Adipose tissue (tissue), 3 donors: ENCODE data around the gene NPAT. TPM values are rescaled to one million over a fixed set of nuclear protein-coding genes. Genes with fewer than 3 reads are reported as not detected.

Source experiments
- H3K27ac ChIP-seq: one replicate; pipeline ENCODE4 v1.5.1; 2013; ENCODE audit warnings: low read depth, low read length
- WGBS, 3 donors: extraction: QIAGEN DNeasy Blood & Tissue Kit; methylation state at CpG; one replicate each; pipeline ENCODE4 v1.1.7; 2013; 5-methylcytosine and 5-hydroxymethylcytosine counted together
- polyA plus RNA-seq, 3 donors: library from polyadenylated mRNA; stranded (reverse); fragments of 200-250 nt; gene quantifications; one replicate each; pipeline ENCODE4 v1.2.3, GENCODE V29; 2013
- donor health status: healthy with polysubstance abuse.
- donor health status: Bipolar disorder and iron deficiency.
- donor health status: healthy.

Gene NPAT
- polyA plus RNA-seq, 3 donors, result 1.7 to 2.9 (median 2.5) TPM

DNA sequence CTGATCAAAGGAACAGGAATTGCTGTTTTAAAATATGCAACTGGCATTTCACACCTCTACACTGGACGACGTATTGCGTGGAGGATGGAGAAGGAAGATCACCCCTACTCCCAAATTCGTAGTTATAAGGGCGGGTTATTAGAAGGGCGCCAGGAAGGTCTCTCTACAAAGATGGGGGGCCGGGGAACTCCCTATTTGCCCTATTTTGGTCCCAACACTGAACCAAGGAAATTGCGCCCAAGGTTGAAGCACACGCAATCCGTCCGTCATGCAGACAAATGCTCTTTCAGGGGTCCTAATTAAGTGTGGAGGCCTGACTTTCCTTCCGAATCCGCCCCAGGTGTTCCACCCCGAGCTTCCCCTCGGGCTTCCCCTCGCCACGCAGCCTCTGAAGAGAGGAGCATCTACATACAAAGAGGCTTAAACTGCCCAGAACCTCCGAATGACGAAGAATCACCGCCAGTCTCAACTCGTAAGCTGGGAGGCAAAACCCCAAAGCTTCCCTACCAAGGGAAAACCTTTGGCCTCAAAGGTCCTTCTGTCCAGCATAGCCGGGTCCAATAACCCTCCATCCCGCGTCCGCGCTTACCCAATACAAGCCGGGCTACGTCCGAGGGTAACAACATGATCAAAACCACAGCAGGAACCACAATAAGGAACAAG, 396 bp downstream of the NPAT start:
- H3K27ac ChIP-seq, result peak overlapping the region; percentile 21
- 0 to 1% (median 0%) methylated on average over 29 of the region's 29 CpGs for whole genome bisulfite sequencing, 3 donors

DNA sequence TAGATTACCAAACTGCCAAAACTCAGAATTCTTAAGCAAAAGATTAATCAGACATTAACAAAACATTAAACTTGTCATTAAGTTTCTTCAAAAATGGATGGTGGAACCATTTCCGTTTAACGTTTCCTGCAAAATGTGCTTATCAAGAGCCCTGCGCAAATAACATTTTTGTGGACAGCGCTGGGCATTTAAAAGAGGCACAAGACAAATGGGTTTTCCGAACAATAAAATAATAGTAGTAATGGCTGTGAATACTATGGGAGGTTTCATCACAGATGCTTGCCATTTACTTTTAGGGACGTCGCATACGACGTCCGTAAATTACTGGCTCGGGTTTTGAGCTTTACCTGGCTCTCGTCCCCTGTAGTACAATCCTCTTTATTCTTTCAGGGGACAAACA, 1.1 kb downstream of the NPAT start:
- H3K27ac ChIP-seq, result no peak overlapping the region
- WGBS, 3 donors, result 1 to 2% (median 1%) methylated on average over 12 of the region's 12 CpGs

DNA sequence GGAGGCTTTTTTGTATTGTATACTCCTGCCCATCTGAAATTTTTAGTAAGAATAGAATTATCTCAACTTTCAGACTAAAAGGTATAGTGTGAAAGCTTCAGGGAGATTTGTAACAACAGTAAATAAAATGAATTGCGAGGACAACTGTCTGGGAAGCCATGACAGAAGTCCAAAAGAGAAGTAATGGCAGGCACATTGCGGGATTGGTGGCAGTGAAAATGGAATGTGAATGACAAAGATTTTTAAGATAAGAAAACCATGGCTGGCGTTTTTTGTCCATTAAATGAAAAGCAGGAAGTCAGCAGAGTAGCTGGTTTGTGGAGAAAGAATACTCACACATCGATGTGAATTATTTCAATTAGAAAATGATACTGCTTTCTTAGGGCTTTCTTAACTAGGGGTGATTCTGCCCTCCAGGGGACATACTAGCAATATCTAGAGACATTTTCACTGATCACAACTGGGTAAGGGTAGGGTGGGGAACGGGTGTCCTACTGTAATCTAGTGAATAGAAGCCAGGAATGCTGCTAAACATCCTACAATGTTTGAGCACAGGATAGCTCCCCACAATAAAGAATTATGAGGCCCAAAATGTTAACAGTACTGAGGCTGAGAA, 1.6 kb downstream of the NPAT start:
- 32 to 42% (median 35%) methylated on average over 5 of the region's 5 CpGs for WGBS, 3 donors
- H3K27ac ChIP-seq, result no peak overlapping the region

DNA sequence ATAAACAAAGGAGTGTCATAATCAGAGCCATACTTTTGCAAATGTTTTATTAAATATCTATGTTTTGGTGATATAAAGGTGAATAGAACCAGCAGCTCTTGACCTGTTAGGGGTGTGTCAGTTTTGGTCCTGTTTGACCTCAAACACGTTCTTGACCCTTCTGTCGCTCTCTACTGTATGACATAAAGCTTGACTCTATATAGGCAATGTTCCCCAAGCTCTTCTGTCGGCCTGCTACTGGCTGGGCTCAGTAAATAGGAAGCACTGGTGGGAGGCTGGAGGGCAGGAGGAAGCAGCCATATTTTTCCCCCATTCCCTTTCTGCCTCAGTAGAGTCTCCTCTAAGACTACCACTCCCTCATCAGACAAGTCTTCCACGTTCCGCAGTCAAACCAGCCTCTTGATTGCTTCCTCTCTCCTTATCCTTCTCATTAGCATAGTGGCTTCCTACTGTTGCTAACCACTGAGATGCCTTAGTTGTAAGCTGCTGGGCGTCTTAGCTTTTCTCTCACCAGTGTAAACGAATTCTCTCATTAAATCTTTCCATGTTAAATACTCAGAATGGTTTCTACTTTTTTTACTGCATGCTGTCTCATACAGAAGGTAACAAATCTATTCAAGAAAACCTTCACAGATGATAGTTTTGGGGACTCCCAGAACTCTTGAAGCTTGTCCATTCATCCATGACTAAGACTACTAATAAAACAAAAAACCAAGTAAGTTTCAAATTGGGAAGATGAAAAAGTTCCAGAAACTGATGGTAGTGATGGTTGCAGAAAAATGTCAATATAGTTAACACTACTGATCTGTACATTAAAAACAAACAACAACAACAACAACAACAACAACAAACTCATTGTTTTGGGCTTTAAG, 3.3 kb downstream of the NPAT start:
- WGBS, 3 donors, result 74 to 81% (median 74%) methylated on average over 7 of the region's 7 CpGs
- H3K27ac ChIP-seq, result no peak overlapping the region

DNA sequence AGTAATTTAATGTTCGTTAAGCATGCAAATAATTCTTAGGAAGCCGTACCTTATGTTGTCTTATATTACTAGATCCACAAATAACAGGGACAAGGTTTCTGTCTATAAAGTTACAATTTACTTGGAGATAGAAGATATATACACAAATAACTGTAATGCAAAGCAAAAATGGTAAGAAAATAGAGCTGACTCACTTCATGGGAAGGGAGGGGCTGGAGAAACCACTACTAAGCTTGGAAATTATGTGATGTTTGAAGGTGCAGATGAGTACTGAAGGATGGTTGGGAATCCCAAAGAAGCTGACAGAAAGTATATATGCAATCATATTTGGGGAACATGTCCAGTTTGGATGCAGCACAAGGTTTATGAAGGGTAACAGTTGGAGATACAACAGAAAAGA, 4.0 kb downstream of the NPAT start:
- H3K27ac ChIP-seq, result no peak overlapping the region
- WGBS, 3 donors, result 44 to 89% (median 72%) methylated on average over 2 of the region's 2 CpGs

DNA sequence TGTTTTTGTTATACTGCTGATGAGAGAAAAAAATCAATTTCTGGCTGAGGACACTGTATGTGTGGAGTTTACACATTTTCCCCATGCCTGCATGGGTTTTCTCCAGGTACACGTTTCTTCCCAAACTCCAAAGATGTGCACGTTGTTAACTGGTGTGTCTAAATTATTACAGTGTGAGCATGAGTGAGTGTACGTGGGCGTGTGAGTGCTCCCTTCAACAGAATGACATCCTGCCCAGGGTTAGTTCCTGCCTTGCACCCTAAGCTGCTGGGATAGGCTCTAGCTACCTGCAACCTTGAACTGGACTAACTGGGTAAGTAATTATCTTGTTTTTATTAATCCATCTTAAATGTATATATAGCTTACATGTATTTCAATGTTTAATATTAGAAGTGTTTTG, 5.5 kb downstream of the NPAT start:
- no peak overlapping the region for H3K27ac ChIP-seq
- 44 to 71% (median 67%) methylated on average over 4 of the region's 4 CpGs for WGBS, 3 donors

DNA sequence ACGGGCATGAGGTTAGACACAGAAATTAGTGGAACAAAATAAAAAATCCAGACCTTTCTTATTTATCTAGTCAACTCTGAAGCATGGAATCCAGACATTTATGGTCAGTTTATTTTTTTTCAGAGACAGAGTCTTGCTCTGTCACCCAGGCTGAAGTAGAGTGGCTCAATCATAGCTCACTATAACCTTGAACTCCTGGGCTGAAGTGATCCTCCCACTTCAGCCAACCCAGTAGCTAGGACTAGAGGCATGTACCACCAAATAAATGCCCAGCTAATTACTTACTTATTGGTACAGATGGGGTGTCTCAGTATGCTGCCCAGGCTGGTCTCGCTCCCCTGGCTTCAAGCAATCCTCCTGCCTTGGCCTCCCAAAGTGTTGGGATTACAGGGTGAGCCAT, 8.7 kb downstream of the NPAT start:
- WGBS, 3 donors, result 48 to 95% (median 89%) methylated on average over 2 of the region's 2 CpGs
- no peak overlapping the region for H3K27ac ChIP-seq

DNA sequence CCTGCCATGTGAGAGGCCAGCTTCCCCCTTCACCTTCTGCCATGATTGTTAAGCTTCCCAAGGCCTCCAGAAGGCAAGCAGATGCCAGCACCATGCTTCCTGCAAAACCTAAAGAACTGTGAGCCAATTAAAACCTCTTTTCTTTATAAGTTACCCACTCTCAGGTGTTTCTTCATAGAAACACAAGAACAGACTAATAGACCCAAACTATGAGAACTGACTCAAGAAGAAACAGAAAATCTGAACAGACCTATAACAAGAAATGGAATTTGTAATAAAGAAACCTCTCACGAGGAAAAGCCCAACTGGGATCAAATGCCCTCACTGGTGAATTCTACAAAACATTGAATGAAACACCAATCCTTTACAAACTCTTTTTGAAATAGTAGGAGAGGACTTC, 12.0 kb downstream of the NPAT start:
- WGBS, 3 donors, result 91 to 100% (median 95%) methylated on average over 1 of the region's 1 CpG
- no peak overlapping the region for H3K27ac ChIP-seq

DNA sequence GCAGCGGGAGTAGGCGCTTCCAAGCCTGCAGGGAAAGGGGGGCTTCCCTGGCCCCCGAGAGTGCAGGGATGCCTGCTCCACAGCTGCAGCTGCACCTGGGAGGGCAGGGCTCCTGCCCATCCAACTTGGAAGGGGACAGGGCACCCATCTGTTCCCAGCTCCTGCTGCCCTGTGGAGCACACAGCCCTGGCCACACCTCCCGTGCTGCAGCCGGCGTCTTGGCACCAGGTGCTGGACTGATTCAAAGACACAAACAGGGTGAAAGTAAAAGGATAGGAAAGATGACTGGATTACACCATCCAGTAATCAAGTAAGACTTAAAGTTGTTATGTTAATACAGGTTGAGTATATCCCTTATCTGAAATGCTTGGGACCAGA, 14.8 kb downstream of the NPAT start:
- 95 to 100% (median 98%) methylated on average over 6 of the region's 6 CpGs for WGBS, 3 donors
- no peak overlapping the region for H3K27ac ChIP-seq

DNA sequence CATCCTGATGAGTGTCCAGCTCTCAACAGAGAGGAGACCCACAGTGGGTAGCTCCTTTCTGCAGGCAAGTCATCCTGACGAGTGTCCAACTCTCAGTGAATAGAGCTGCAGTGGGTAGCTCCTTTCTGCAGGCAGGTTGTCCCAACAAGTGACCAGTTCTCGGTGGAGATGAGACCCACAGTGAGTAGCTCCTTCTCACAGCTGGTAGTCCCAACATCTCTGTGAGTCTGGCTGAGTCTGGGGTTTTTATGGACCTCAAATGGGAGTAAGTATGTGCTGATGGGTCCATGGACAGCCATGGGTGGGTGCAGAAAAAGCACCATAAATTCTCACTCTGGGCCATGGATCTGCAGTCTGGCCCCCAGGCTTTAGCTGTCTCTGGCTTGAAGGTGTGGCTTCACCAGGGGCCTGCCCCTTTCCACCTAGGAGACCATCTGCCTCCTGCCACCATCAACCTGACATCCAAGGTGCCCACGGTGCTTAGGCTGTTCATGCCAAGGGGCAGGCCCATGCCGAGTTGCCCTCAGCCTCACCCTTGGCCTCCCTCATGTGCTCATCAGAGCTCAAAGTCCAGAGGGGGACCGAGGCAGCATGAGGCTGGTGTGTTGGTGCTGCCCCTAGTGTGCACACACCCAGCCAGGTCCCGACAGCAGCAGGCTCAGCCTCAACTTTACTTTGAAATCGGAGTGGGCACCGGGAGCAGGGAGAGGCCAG, 15.3 kb downstream of the NPAT start:
- H3K27ac ChIP-seq, result no peak overlapping the region
- WGBS, 3 donors, result 86 to 97% (median 92%) methylated on average over 8 of the region's 8 CpGs

DNA sequence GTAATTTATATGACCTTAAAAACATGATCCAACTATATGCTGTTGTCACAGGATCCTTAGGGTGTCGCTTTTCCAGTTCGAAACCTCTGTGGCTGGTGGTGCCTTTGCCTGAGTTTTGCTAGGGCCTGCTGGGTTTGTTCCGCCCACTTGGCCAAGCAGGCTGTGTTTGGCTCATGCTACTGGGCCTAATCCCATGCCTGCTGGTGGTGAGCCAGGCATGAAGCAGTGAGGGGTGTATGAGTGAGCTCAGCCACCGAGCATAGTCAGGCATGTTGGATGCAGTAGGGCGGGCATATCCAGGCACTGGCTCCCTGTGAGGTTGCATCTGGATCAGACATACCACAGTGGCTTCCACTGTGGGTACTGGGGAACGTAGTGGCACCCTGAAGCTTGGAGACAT, 16.3 kb downstream of the NPAT start:
- no peak overlapping the region for H3K27ac ChIP-seq
- 93 to 99% (median 97%) methylated on average over 6 of the region's 6 CpGs for WGBS, 3 donors

DNA sequence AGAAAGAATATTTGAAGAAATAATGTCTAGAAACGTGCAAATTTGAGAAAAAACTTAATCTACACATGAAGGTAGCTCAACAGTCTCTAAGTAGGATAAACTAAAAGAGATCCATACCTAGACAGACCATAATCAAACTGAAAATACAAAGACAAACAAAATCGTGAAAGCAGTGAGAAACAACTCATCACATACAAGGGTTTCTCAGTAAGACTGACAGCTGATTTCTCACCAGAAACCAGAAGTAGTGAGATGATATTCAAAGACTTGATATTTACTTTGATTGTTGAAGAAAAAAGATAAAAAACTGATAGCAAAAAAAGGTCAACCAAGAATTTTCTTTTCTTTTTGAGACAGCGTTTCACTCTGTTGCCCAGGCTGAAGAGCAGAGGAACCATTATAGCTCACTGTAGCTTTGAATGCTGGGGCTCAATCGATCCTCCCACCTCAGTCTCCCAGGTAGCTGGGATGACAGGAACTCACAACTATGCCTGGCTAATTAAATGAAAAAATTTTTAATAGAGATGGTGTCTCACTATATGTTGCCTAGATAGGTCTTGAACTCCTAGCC, 17.4 kb downstream of the NPAT start:
- WGBS, 3 donors, result 94 to 96% (median 96%) methylated on average over 4 of the region's 4 CpGs
- no peak overlapping the region for H3K27ac ChIP-seq

DNA sequence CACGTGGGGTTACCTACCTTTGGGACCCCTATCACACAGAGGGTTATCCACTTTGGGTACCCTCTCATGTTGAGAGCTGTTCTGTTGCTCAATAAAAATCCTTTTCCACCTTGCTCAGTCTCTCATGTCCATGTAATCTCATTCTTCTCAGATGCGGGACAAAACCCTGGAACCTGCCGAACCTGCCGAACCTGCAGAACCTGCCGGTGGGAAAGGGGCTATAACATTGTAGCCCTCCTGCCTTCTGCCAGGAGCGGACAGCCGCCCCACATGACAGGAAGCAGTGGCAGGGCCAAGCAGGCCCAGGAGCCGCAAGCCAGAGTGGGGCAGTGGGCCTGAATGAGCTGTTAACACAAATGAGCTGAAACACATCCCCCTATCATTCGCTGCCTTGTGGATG, 18.1 kb downstream of the NPAT start:
- H3K27ac ChIP-seq, result no peak overlapping the region
- WGBS, 3 donors, result 94 to 97% (median 95%) methylated on average over 9 of the region's 9 CpGs

DNA sequence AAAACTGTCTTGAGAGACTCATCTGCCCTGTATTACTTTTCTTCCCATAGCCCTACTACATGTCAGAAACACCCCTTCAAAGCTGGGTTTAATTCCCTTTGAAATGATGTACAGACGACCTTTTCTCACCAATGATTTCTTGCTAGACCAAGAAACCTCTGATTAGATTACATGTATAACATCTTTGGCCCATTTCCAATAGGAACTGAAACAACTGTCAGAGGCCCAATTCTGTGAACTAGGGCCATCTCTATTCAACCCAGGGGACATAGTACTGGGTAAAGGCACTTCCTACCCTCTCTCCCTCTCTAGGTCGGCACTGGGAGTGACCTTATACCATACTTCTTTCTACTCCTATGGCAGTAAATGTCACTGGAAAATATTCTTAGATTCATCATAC, 19.4 kb downstream of the NPAT start:
- H3K27ac ChIP-seq, result no peak overlapping the region
- WGBS, 3 donors, result 77 to 86% (median 84%) methylated on average over 2 of the region's 2 CpGs

DNA sequence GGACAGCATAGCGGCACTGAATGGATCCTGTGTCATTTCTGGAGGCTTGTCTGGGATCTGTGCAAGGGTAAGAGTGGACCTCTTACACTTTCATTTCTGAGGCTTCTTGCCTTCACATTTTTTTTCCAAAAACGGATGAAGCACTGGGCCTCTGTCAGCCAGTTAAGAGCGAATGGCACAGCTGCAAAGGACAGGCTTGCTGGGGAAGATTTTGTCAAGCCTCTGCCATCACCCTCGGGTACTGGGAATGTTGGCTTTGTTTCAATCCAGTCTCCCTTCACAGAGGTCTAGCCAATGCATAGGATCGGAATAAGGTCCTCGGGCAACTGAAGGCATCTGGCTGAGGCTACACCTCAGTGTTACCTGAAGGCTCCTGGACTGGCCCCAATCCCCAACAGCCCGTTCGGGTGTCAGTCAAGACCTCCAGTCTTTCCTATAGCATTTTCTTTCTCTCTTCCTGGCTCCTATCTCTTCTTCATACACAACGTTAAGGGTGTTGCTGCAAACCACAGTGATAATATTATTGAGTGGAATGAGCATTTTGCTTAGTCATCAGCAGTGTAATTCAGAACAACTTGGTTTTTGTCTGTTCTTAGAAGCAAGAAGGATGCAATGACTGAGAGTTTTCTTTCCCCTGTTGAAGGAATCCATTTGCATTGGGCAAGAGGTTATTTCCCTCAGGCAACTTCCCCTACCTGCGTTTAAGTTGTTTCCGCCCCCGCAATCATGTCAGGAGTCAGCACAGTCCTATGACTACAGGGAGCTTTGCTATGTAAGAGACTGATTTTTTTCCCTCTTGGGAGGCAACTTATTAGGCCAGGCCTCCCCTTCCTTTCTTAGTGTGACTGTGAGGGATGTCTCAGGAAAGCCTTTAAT, 22.8 kb downstream of the NPAT start:
- H3K27ac ChIP-seq, result no peak overlapping the region
- 73 to 89% (median 76%) methylated on average over 12 of the region's 12 CpGs for WGBS, 3 donors

DNA sequence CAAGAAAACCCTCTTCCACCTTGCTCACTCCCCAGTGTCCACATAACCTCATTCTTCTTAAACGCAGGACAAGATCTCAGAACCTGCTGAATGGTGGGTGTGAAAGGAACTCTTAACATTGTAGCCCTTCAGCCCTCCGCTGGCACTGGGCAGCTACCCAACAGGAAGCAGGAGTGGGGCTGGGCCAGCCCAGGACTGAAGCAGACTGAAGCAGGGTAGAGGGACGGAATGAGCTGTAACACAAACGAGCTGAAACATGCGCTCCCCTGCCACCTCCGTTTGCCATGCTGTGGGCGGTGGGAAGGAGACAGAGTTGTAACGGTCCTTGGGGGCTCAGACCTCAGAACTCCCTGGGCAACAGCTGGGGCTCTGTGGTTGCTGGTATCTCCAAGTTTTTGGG, 23.6 kb downstream of the NPAT start:
- WGBS, 3 donors, result 78 to 91% (median 87%) methylated on average over 8 of the region's 8 CpGs
- no peak overlapping the region for H3K27ac ChIP-seq

DNA sequence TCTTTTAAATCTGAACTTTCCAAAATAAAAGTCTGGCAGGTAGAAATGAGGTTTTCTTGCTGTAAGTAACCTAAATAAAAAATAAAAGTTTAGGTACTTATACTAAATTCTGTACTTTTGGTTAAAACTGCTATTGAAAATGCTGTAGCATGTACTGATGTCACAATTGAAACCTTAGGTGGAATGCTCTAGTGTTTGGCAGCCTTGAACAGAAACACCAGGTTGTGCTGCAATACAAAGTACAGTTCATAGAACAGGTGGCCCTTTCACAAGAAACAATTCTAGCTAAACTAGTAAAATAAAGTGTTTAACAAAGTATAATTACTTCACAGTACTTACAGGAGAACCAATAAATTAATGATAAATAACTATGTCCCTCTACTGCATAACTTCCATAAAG, 25.1 kb downstream of the NPAT start:
- H3K27ac ChIP-seq, result no peak overlapping the region

DNA sequence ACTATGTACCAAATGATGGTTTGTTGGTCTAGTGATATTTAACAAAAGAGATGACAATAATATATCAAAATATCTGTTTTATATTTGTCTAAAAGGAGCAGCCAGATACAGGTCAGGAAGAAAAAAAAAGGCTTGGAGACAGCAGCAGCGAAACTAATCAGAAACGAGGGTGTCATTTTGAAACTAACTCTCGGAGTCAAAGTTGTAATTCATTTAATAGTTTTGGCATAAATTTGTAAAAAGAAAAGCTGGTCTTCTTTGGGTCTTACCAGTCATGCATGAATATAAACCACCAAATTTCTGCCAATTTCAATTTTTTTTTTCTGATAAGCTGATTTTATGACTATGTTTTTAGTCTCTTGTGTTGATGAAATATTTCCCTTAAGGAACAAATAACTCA, 25.5 kb downstream of the NPAT start:
- WGBS, 3 donors, result 78 to 93% (median 85%) methylated on average over 3 of the region's 3 CpGs
- no peak overlapping the region for H3K27ac ChIP-seq
